Heart left ventricle (tissue), 16 donors: ENCODE measurements around the gene PRKACA. TPM values are rescaled to one million over a fixed set of nuclear protein-coding genes. Genes with fewer than 3 reads are reported as not detected.

ENCODE experiments used
- ATAC-seq, 4 donors: fragments of 200-7000 bp; cut with Tn5 transposase; one replicate each; pipeline ENCODE4 v1.9.1; 2020 to 2022; ENCODE audit warnings: moderate library complexity in 4 of 4, mild to moderate bottlenecking in 3 of 4, moderate number of reproducible peaks in 1 of 4
- DNase-seq, 5 donors: peaks; one replicate each; pipeline ENCODE4 v3.0.0-alpha.2; 2020
- H3K27ac ChIP-seq, 12 donors: fragments of 200-600 bp; sonication (generic) in 4 of 12; one replicate each; pipeline versions ENCODE4 v1.5.0 to v1.8.0; 2016 to 2022; ENCODE audit warnings: mild to moderate bottlenecking in 2 of 12
- H3K27me3 ChIP-seq, 9 donors: fragments of 200-600 bp; sonication (generic) in 2 of 9; one replicate each; pipeline versions ENCODE4 v1.5.1 to v1.8.0; 2016 to 2022; ENCODE audit warnings: mild to moderate bottlenecking in 3 of 9
- H3K36me3 ChIP-seq, 9 donors: fragments of 200-600 bp; sonication (generic) in 2 of 9; one replicate each; pipeline versions ENCODE4 v1.5.0 to v1.8.0; 2018 to 2022; ENCODE audit warnings: mild to moderate bottlenecking in 2 of 9
- H3K4me1 ChIP-seq, 12 donors: fragments of 200-600 bp; sonication (generic) in 4 of 12; one replicate each; pipeline versions ENCODE4 v1.5.0 to v1.8.0; 2016 to 2022; ENCODE audit warnings: mild to moderate bottlenecking in 3 of 12
- H3K4me3 ChIP-seq, 12 donors: fragments of 200-600 bp; sonication (generic) in 4 of 12; one replicate each; pipeline versions ENCODE4 v1.5.0 to v1.8.0; 2017 to 2022; ENCODE audit warnings: mild to moderate bottlenecking in 9 of 12, moderate library complexity in 4 of 12
- H3K9me3 ChIP-seq, 12 donors: fragments of 200-600 bp; sonication (generic) in 4 of 12; one replicate each; pipeline versions ENCODE4 v1.5.0 to v1.8.0; 2016 to 2022; ENCODE audit warnings: mild to moderate bottlenecking in 1 of 12
- CTCF ChIP-seq, 12 donors: fragments of 200-600 bp; sonication (generic) in 4 of 12; IDR thresholded peaks; one replicate each; pipeline versions ENCODE4 v1.5.0 to v1.8.0; 2018 to 2022; ENCODE audit warnings: antibody characterized with exemption in 12 of 12, mild to moderate bottlenecking in 5 of 12
- POLR2A ChIP-seq, 2 donors: fragments of 450-650 bp; IDR thresholded peaks; one replicate each; pipeline ENCODE4 v1.6.1; 2017; ENCODE audit warnings: antibody characterized with exemption in 2 of 2, mild to moderate bottlenecking in 2 of 2, moderate library complexity in 2 of 2
- WGBS, 4 donors: extraction: QIAGEN DNeasy Blood & Tissue Kit in 2 of 4; methylation state at CpG; one replicate each; pipeline versions ENCODE4 v1.1.5 to v1.1.7; 2013 to 2018; 5-methylcytosine and 5-hydroxymethylcytosine counted together
- intact Hi-C, 10 donors: fragments of 100-400 bp; cut with DNase I; formaldehyde crosslinking; loops; one replicate each; pipeline versions ENCODE4 v1.11.1 to v1.14.2; 2022
- polyA plus RNA-seq, 2 donors: library from polyadenylated mRNA; stranded (reverse); fragments of 200-250 nt; gene quantifications; one replicate each; pipeline ENCODE4 v1.2.3, GENCODE V29; 2013
- total RNA-seq, 9 donors: library from RNA; depleted of rRNA in 2 of 9; stranded (reverse); fragments of >200 nt in 2 of 9; fragmentation: NEBNext Ultra II Directional in 3 of 9; extraction: Animal tissue kit (Norgen Biotek cat#: 25700) in 3 of 9; gene quantifications; one replicate each; pipeline versions ENCODE4 v1.1.0 to v1.2.4, GENCODE V29; 2016 to 2023
- donor health status: ischemic (EF 13 %, LVEDD 7.1; RV severe dilation, severe dysfunction).
- donor health status: healthy with polysubstance abuse.
- donor health status: DM: no; HTN: yes; CAD: no.
- donor health status: DM: no; HTN: no; CAD: no.
- donor health status: ischemic (EF 25% LVEDD 6.9; RV normal size, moderate dysfunction).
- donor health status: ischemic (EF 25% LVEDD 5.7; RV mildly dilated, moderate dysfunction).
- donor health status: healthy.
- donor health status: DM: yes; HTN: yes; CAD: no.
- donor health status: ischemic (EF 35%, LVEDD 5.7; RV mildly dilated, moderate dysfunction).
- donor health status: nonischemic (EF 11% LVEDD 7.7; RV severe dilation, severe dysfunction).
- donor health status: DM: yes; HTN: yes; CAD: no.
- donor health status: PGD.
- donor health status: ischemic (EF 29% LVEDD 5.4; RV normal size, mild dysfunction).
- donor health status: nonischemic (EF 23%, LVEDD 6.1; RV moderate dilation, normal function).

Gene PRKACA
- total and polyA plus RNA-seq, 11 donors, result 216 to 554 (median 454) TPM

- Histone ChIP-seq H3K4me1 (peaks cover 4 to 31% (median 17%) of the 10 kb centered on the region in 12 donors), H3K27me3 (no peaks in the 10 kb centered on the region), H3K36me3 (peaks cover 0 to 5% (median 0%) of the 10 kb centered on the region in 9 donors), H3K9me3 (no peaks in the 10 kb centered on the region), H3K27ac (peak overlapping the region; percentile 81 to 97 (median 92)), H3K4me3 (peak overlapping the region; percentile 27 to 95 (median 72))
- peak in 1 of 4 donors; percentile 40 for ATAC-seq
- WGBS, 4 donors, result 16 to 22% (median 20%) methylated on average over 23 to 24 of the region's 24 CpGs
- DNase-seq, result peak in 3 of 5 donors; percentile 55 to 76 (median 56)
- TF ChIP-seq CTCF (IDR thresholded peaks at IDR 0.05) (no peak), POLR2A (IDR thresholded peaks at IDR 0.05) (no peak)
- intact Hi-C loops, result loop anchor here in 3 of 10 donors (5.0 to 10.0 kb wide), 2 partner anchors 35 to 307 kb away; partner anchors contain the start of genes PRKACA (in 3 of the 3) and C19orf53 (in 1 of the 3)
Measured at GRCh38 chr19:14081797-14082674, 35.5 kb downstream of the PRKACA start.

GRCh38 chr19:14080887-14081796, 36.4 kb downstream of the PRKACA start:
- TF ChIP-seq POLR2A (IDR thresholded peaks at IDR 0.05), result peak in 1 of 2 donors; percentile 85
- no peak for TF ChIP-seq CTCF (IDR thresholded peaks at IDR 0.05)
- no peaks in the 10 kb centered on the region for H3K27me3 ChIP-seq
- WGBS, 4 donors, result 0 to 1% (median 0%) methylated on average over 48 to 50 of the region's 50 CpGs
- peaks cover 4 to 31% (median 17%) of the 10 kb centered on the region in 12 donors for H3K4me1 ChIP-seq
- peak overlapping the region; percentile 81 to 97 (median 92) for H3K27ac ChIP-seq
- peak; percentile 92 to 98 (median 94) for ATAC-seq
- intact Hi-C loops, result loop anchor here in 3 of 10 donors (5.0 to 10.0 kb wide), 2 partner anchors 36 to 306 kb away; partner anchors contain the start of genes PRKACA (in 3 of the 3) and C19orf53 (in 1 of the 3)
- peak overlapping the region; percentile 27 to 95 (median 72) for H3K4me3 ChIP-seq
- H3K9me3 ChIP-seq, result no peaks in the 10 kb centered on the region
- DNase-seq, result peak; percentile 98 to 100 (median 99)
- no peaks in the 10 kb centered on the region for H3K36me3 ChIP-seq

DNA sequence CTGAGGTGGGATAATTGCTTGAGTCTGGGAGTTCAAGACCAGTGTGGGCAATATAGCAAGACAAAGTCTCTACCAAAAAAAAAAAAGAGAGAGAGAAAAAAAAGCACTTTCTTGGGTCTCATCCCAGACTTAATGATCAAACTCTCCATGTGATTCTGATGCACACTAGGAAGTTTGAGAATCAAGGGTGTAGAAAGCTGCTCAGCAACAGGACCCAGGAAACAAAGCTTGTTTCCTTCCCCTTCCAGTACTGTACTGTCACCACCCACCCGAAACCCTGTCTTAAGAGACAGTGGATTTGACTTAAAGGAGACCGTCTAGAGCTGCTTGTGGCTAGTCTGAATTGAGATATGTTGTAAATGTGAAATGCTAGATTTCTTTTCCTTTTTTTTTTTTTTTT, 39.2 kb downstream of the PRKACA start:
- H3K27me3 ChIP-seq, result no peaks in the 10 kb centered on the region
- H3K27ac ChIP-seq, result peak overlapping the region in 1 of 12 donors; percentile 71
- DNase-seq (no peak), ATAC-seq (no peak)
- intact Hi-C loops, result loop anchor here in 2 of 10 donors (10.0 kb wide), 3 partner anchors 124 to 484 kb away; partner anchors contain the start of gene DCAF15 (in 1 of the 2)
- TF ChIP-seq CTCF (IDR thresholded peaks at IDR 0.05), result no peak
- no peak for TF ChIP-seq POLR2A (IDR thresholded peaks at IDR 0.05)
- H3K9me3 ChIP-seq, result no peaks in the 10 kb centered on the region
- peaks cover 4 to 53% (median 24%) of the 10 kb centered on the region in 12 donors for H3K4me1 ChIP-seq
- 73 to 86% (median 79%) methylated on average over 2 of the region's 2 CpGs for WGBS, 4 donors
- no peak overlapping the region for H3K4me3 ChIP-seq
- no peaks in the 10 kb centered on the region for H3K36me3 ChIP-seq
